Pons (tissue), 1 donor: ENCODE data around the gene PAQR8.

Experiments used
- DNase-seq: peaks from one replicate; pipeline ENCODE4 v3.0.0-alpha.2; 2016; ENCODE audit warnings: low spot score

The PAQR8 gene, protein sequence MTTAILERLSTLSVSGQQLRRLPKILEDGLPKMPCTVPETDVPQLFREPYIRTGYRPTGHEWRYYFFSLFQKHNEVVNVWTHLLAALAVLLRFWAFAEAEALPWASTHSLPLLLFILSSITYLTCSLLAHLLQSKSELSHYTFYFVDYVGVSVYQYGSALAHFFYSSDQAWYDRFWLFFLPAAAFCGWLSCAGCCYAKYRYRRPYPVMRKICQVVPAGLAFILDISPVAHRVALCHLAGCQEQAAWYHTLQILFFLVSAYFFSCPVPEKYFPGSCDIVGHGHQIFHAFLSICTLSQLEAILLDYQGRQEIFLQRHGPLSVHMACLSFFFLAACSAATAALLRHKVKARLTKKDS

DNA sequence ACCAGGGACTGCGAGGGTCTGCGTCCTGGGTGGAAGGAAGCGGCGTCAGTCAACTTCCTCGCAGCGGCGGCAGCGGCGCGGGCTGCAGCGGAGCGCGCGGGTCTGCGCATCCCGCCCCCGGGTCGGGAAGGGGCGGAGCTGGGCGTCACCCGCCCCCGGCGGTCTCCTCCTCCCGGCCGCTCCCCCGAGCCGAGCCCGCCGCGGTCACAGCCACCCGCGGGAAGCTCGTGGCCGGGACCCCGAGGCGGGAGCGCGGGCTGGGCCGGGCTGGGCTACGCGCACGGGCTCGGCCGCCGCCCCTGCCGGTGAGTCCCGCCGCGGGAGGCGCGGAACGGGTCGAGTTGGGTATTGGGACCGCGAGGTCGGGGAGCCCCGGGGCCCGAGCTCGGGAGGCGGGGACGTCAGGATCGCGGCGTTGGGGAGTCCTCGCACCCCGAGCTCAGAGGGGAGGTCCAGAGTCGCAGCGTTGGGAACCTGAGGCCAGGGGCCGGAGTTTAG is at the start of gene PAQR8:
TSS of gene PAQR8 (plus strand) at position 207 of the 498 bp plus-strand sequence. CDS start 41,063 bp downstream, outside the sequence.
- DNase-seq, result peak; percentile 78

DNA sequence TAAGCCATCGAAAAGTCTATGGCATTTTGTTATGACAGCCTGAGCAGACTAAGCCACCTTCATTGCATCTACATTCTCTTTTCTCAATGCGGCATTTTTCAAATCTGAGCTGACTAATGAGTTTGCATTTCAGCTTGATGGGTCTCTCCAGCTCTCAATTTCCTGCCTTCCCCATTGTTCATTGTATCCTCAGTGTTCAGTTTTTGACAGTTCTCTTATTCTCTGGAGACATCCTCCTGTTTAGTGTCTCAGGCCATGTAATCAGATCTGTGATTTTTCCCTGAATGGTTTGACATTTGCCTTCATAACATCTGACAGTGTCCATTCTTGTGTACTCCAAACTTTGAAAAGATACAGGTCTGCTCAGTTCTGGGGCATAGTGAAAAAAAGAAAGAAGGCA is 49.5 kb upstream of the PAQR8 start:
- peak; percentile 79 for DNase-seq

DNA sequence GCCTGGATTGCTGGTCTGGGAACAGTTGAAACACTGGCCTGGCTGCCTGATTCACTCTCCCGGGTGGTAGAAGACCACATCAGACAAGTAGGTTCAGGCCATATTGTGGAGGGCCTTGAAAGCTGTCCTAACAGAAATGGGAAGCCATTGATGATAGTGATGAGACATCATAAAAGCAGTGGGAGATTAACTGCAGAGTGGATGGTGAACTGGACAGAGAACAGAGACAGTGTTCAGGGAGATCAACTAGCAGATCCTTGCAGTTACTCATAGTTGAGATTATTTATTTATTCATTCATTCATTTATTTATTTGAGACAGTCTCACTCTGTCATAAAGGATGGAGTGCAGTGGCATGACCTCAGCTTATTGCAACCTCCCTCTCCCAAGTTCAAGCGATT is 47.2 kb upstream of the PAQR8 start:
- no peak for DNase-seq

DNA sequence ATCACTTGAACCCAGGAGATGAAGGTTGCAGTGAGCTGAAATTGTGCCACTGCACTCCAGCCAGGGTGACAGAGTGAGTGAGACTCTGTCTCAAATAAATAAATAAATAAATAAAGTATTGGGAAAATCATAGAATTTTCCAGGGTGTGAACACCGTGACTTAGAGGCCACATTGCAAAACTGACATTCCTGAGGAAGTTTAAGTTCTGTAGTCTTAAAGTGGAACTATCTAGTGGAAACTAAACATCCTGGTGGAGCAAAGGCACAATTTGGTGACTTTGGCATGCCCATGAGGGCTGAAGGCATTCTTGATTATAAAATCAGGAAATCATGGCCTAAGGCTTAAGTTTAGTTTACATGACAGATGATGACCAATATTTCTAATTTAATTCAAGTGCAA is 44.7 kb upstream of the PAQR8 start:
- DNase-seq, result no peak

DNA sequence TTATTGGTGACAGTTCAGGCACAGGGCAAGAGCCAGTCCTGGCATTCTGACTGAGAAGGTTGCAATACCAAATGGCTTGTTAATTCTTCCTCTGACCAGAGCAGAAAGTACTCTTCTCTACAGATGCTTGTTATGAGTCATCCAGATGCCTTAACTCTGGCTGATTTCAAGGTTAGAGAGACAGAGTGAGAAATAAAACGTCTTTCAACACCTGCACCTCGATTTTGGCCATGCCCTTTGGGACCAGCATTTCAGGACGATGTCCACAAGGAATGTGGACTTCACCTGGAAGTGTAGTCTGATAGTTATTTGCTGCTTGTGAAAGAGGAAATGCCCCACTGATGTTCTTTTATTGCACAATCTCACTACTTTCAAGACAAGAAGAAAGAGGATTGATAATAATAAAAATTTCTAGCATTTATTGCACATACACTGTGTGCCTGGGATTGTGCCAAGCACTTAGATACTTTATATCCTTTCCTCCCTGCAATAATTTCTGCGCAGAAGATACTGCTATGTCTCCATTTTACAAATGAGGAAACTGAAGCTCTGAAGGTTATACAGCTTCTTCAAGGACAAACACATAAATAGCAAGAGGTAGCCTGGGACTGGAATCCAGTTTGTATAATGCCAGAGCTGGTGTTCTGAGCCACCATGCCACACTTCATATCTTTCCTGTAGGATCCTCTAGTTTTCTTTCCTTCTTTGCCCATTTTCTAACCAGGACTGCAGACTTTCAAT is 43.9 kb upstream of the PAQR8 start:
- peak; percentile 26 for DNase-seq

DNA sequence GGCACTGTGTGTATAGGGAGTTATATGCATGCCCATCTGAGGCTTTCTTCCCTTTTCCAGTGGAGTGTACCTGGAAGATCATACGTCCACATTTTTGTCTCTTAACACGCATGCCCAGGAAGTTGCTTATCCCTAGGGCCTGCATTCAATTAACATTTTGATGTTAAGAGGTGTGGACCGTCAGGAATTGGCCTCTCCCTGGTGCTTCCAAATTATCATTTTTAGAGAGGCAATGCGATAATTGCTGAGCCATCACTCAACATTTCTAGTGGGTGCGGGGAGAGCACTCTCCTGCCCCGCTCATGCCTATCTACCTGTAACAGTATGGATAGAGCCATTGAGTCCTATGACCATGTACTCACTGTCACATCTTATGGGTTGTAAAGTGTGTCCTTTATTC is 37.8 kb upstream of the PAQR8 start:
- no peak for DNase-seq

DNA sequence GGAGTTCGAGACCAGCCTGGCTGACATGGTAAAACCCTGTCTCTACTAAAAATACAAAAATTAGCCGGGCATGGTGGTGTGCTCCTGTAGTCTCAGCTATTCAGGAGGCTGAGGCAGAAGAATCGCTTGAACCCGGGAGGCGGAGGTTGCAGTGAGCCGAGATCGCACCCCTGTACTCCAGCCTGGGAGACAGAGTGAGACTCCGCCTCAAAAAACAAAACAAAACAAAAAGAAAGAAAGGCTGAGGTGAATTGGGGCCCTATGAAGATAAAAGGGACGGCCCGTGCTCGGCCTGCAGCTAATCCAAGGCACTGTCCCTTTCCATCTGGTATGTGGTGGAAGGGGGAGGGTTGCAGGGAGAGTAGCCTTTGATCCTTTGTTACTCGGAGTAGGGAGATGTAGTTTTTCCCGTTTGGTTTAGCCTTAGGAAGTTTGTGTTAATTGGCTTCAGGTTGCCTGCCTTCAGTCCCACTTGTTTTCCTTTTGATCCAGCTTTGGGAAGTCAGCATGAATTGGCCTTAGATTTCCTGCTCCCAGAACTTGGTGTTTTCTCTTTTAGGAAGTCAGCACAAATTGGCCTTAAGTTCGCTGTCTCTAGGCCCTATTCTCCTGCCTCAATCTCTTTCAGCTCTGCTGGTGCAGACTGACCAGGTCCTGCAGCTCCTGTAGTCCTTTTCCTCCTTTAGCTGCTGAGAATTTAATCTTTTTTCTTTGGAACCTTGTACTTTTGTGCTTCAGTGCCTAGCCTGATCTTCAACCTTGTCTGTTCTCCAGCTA is 36.1 kb upstream of the PAQR8 start:
- no peak for DNase-seq

DNA sequence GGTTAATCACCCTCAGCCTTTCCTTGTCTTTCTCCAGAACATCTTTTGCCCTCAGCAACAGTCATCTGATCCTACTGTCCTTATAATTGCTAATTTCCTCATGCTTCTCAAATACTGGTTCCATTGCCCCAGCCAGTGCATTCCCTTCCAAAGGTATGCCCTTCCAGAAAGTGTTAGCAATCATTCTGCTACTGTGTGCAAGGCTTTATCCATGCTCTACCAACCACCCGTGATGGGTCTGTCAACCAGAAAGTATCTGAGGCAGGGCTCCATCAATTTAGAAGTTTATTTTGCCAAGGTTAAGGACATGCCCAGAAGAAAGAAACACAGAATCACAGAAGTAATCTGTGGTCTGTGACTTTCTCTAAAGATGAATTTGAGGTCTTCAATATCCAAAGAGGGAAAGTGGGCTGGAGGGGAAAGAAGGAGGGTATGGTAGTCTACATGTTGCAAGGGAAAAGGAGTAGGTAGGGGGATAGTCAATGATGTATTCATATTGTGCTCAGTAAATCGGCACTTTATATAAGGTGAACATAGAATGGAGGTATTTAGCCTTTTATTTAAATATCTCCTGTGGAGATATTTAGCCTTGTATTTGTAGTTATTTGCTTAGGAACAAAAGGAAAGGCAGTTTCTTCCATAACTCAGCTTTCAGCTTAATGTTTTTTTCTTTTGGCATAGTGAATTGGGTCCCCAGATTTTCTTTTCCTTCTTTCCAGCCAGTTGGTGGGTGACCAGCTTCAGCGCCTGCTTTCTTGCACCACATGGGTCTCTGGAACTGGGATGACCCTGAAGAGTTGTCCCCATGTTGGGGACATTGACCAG is 35.2 kb upstream of the PAQR8 start:
- no peak for DNase-seq

DNA sequence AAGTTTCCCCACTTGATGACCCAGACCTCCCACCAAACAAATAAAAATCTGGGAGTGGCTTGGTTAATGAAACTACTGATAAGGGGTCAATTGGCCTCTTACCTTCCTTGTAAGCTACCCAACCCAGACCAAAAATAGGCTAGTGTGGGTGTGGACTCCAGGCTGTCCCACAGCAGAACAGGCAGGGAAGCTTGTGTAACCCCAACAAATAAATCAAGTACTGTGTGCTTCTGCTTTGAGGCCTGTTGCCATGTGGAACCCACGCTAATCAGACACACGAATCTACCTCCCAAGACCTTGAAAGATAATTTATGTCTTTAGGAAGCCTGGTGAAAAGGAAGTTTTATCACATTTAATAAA is 33.7 kb upstream of the PAQR8 start:
- DNase-seq, result no peak

DNA sequence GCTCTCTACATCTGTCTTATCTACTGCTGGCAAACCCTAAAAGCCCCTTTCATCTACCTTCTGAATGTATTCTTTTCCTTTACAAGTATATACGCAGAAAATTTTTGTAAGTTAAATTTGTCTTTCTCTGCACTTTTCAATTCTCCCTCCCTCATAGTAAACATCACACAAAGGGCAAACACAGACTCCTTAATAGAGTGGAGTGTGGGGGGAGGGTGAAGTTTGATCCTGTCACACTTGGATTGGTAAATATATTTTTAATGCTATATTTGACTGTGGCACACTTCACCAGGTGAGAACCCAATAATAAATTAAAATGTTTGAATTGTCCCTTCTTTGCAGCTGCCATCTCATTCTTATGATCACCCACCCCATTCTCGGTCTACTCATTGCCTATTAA is 33.2 kb upstream of the PAQR8 start:
- DNase-seq, result no peak

DNA sequence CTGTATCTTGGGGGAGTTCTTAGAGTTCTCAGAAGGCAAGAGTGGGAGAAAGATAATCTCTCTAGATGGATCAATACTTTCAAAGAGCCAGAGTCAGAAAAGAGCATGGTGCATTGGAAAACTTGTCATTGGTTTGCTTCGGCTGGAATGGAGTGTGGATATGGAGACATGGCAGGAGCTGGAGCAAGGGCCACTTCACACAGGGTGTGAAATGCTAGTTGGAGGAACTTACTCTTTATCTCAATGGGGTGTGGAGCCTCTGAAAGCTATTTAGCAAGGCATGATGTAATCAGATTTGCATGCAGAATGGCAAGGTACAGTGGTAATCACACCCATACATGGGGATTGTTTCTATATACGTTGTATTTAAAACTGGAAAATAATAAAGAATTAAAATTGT is 31.5 kb upstream of the PAQR8 start:
- no peak for DNase-seq

DNA sequence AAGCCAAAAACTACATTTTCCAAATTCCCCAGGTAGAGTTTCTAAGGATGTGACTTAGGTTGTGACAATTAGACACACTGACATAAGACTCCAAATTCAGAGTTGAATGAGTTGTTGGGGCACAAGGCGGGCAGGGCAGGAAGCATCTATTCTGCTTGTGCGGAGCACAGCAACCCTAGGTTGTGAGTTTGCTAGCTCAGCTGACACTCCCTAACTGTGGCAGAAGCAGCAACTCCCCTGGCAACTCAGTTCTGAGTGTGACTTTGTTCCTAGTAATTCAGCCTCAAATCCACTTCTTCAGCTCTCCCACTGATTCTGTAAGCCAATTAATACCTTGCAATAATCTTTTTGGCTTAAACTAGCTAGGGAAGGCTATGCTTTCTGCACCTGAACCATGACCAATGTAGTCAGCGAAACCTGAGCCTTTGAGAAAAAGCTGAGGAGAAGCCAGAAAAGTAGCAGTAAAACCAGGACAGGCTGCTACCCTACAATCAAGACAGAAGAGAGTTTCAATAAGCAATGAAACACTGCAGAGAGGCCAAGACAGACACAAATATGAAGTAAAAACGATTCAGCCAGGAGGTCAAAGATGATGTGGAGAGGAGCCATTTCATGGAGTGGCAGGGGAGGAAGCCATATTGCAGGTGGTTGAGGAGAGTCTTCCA is 30.0 kb upstream of the PAQR8 start:
- DNase-seq, result no peak

DNA sequence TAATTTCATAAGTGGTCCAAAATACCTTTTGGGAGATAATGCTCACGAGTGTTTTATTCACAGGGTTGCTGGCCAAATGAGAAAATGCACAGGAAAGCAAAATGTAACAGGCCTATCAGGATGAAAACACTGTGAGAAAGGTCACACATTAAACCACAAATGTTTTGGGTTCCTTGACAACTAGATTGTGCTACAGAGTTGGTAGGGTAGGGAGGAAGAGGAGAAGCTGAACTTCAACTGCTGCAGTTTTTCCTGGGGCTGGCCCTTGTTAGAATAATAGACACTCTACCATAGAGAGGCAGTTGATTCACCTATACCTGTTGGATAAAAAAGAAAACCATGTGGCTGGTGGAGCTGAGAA is 28.1 kb upstream of the PAQR8 start:
- no peak for DNase-seq

DNA sequence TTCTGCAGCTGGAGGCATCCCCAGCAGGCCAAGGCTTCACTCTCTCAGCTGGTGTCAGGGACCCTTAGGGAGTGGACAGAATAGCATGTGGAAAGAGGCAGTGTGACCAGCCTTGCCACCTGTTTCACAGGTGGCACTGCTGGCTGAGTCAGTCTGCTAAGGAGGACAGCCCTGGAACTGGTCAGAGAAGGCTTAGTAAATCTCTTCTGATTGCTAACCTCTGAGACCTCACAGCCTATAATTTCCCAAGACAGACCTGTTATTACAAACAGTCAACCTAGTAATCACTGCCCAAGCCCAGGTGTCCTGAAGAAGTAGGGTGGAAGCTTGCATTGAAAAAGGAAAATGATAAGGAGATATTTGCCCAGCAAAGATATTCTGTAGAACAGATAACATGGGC is 26.4 kb upstream of the PAQR8 start:
- DNase-seq, result no peak

DNA sequence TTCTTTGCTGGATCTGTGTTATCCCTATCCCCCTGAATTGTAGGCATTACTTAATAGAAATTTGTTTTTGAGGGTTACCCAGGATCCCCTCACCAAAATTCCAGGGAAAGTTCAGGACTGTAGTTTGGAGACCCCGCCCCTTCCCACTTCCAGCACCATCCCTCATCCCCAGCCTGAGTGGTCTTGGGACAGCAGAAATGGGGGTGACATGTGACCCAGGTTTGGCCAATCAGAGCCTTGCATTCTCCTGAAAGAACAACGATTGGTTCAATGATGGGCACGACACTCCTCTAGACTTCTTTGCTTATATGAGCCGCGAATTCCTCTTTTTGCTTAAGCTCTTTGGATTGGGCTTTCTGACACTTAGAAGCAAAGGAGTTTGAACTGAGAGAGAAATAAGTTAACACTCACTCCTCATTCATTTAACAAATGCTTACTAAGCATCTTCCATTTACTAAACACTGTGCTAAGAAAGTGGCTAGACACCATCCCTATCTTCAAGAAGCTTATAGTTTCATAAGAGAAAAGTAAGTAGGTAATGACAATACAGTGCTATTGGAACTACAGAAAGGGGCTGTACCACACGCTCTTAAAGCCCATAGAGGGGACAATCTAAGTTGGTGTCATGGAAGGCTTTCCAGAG is 24.9 kb upstream of the PAQR8 start:
- DNase-seq, result no peak

DNA sequence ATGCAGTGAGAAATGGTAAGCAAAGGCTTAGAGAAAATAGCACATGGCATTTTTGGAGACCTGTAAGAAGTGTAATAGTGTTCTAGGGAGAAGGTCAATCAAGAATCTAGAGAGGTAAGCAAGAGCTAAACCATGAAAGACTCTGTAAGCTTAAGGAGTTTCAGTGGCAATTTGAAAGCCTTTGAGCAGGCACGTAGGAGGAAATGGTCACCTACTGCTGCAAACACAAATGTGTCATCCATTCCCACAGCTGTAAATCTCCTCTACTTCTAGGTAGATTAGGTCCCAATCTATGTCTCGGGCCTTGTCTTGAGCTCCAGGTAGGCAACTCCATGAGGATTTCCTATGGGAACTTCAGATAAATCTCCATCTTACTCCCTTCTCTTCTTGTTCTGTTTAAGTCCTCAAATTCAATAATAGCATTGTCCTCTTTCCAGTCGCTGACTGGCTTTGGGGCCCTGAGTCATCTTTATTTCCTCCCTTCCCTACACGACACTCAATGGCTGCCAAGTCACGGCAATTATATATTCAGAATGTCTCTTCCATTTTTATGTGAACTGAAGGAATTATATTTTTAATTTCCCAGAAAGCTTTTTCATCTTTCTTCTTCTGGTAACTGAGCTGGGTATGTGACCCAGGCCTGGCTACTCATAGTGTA is 24.2 kb upstream of the PAQR8 start:
- DNase-seq, result no peak

DNA sequence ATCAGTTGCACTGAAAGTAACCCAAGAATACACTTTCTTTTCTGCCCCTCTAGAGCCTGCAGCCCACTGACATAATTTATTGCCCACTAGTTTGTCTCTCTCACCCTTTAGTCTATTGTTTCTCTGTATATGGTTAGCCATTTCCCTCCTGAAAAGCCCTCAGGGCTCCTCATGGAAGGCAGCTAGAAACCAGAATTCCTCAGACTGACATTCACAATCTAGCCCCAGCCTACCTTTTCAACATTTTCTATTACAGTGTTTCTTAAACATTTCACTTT is 21.4 kb upstream of the PAQR8 start:
- no peak for DNase-seq

DNA sequence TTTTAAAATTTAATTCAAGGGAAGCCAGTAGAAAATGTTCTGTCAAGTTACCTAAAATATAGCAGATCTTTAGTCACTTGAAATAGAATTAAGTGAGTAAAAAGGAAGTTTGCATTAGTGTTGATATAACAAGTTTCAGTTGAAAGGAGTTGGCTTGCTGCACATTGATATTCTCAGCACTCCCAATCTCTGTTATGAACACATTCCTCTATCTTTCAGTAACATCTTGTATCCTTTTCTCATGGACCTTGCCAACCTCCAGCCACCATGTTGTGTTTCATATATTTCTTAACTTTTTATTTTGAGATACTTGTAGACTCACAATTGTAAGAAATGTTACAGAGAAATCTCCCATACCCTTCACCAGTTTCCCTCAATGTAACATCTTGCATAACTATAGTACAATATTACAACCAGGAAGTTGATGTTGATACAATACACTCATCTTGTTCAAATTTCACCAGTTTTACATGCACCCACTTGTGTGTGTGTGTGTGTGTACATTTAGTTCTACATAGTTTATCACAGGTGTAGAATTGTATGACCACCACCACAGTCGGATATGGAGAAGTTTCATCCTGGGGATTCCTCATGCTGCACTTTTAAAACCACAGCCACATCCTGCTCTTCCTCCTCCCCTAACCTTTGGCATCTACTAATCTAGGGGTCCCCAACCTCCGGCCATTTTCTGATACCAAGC is 20.2 kb upstream of the PAQR8 start:
- DNase-seq, result no peak

DNA sequence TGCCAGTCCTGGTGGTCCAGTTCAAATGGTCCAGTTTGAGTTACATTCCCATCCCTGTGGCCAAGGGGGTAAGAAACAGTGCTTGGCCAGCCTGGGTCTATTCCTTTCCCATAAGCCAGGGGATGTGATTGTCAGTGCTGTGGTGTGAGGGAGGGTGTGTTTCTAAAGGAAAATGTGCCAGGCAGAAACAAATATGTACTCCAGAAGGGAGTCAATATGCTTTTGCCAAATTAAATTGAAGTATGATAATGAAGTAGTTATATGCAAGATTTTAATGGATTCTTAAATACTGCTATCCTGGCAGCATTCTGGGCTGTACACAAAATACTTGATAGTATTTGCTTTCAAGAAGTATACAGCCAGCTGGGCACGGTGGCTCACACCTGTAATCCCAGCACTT is 16.6 kb upstream of the PAQR8 start:
- no peak for DNase-seq

DNA sequence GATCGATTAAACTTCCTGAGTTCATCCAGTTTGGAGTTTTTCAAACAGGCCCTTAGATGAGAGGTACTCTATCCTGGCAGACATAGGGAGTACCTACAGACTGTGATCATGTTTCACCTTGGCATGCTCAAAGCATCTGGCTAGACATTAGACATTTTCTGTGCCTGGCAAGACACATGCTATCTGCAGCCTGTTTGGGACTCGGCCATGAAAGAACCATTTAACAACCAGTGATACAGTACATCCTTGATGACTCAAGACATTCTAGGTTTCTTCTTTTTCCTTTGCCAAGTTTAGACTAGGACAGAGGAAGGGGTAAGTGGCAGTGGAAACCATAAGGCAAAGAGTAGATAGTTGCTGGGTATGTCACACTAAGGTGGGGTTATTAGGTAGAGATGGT is 15.4 kb upstream of the PAQR8 start:
- DNase-seq, result no peak
